NCI-H460 (cell line): ENCODE data around the gene AFF4. TPM values are rescaled to one million over a fixed set of nuclear protein-coding genes. Genes with fewer than 3 reads are reported as not detected.
"Not testable (repeated sequence)": the region's sequence is repeated elsewhere in the genome, so short reads cannot be mapped to it uniquely, and the experiment has no call there.

Source experiments
- DNase-seq: peaks from one replicate; pipeline ENCODE4 v3.0.0-alpha.2; 2016; ENCODE audit warnings: low read depth; ENCODE audit errors: extremely low read depth
- total RNA-seq: library from RNA; depleted of rRNA; stranded (reverse); fragments of >200 nt; shearing (Covaris generic); gene quantifications from 2 replicates; pipeline ENCODE4 v1.2.3, GENCODE V29; 2014

Gene AFF4
- total RNA-seq, 1 experiment from 2014 or later, result 44.7 TPM

- DNase-seq, result not testable (repeated sequence)
Measured at GRCh38 chr5:132956166-132956799, 7.2 kb downstream of the AFF4 start.

GRCh38 chr5:132953710-132954109 is 9.7 kb downstream of the AFF4 start:
- DNase-seq, result no peak

GRCh38 chr5:132952829-132953228 is 10.6 kb downstream of the AFF4 start:
- no peak for DNase-seq

- DNase-seq, result no peak
Measured at GRCh38 chr5:132951897-132952296, 11.5 kb downstream of the AFF4 start.

- DNase-seq, result no peak
Measured at GRCh38 chr5:132949136-132949535, 14.3 kb downstream of the AFF4 start.

GRCh38 chr5:132947671-132948070 is 15.8 kb downstream of the AFF4 start:
- DNase-seq, result no peak

GRCh38 chr5:132945315-132945714 is 18.1 kb downstream of the AFF4 start:
- DNase-seq, result not testable (repeated sequence)

GRCh38 chr5:132943362-132944022 is 19.9 kb downstream of the AFF4 start:
- DNase-seq, result no peak

- no peak for DNase-seq
Measured at GRCh38 chr5:132941331-132941730, 22.1 kb downstream of the AFF4 start.

- DNase-seq, result no peak
Measured at GRCh38 chr5:132928062-132928407, 35.4 kb downstream of the AFF4 start.

GRCh38 chr5:132927355-132928061 is 35.9 kb downstream of the AFF4 start:
- no peak for DNase-seq

GRCh38 chr5:132926437-132926836 is 37.0 kb downstream of the AFF4 start:
- DNase-seq, result no peak

- no peak for DNase-seq
Measured at GRCh38 chr5:132916086-132916485, 47.3 kb downstream of the AFF4 start.

GRCh38 chr5:132915681-132916080 is 47.8 kb downstream of the AFF4 start:
- no peak for DNase-seq

- DNase-seq, result no peak
Measured at GRCh38 chr5:132909702-132910101, 53.7 kb downstream of the AFF4 start.

- no peak for DNase-seq
Measured at GRCh38 chr5:132907161-132907560, 56.3 kb downstream of the AFF4 start.

- peak; percentile 61 for DNase-seq
Measured at GRCh38 chr5:132905938-132906337, 57.5 kb downstream of the AFF4 start.

GRCh38 chr5:132901730-132902129 is 61.7 kb downstream of the AFF4 start:
- no peak for DNase-seq

- no peak for DNase-seq
Measured at GRCh38 chr5:132901036-132901435, 62.4 kb downstream of the AFF4 start.

- DNase-seq, result no peak
Measured at GRCh38 chr5:132898094-132898493, 65.3 kb downstream of the AFF4 start.

- no peak for DNase-seq
Measured at GRCh38 chr5:132896685-132897084, 66.7 kb downstream of the AFF4 start.

GRCh38 chr5:132895719-132896305 is 67.6 kb downstream of the AFF4 start:
- no peak for DNase-seq
